ENCODE results near the gene CARD19.

DNA sequence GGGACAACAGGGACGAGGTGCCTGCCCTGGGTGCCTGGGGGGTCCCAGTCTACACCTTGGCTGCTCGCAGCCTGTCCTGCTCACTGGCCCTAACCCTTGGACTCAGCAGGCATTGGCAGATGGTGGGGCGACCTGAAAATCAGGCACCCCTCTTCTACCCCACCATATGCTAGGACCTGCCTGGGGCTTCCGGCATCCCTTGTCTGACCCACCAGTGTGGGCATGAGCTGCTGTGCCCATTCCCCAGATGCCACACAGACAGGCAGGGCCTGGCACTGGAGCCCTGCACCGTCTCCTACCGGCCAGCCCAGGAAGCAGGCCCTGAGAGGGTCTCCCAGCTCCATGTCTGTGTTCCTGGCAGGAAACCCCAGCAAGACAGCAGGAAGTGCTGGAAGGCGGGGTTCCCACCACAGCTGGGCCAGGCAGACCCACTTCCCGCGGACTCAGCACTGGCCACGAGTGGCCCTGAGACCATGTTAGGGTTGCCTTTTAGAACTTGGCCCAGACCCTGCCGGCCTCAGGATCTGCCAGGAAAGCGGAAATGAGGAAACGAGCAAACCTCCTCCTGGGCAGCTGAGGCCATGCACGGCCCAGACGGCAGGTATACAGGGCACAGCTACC, 35.0 kb downstream of the CARD19 start:
- TF ChIP-seq, protein P1, sequence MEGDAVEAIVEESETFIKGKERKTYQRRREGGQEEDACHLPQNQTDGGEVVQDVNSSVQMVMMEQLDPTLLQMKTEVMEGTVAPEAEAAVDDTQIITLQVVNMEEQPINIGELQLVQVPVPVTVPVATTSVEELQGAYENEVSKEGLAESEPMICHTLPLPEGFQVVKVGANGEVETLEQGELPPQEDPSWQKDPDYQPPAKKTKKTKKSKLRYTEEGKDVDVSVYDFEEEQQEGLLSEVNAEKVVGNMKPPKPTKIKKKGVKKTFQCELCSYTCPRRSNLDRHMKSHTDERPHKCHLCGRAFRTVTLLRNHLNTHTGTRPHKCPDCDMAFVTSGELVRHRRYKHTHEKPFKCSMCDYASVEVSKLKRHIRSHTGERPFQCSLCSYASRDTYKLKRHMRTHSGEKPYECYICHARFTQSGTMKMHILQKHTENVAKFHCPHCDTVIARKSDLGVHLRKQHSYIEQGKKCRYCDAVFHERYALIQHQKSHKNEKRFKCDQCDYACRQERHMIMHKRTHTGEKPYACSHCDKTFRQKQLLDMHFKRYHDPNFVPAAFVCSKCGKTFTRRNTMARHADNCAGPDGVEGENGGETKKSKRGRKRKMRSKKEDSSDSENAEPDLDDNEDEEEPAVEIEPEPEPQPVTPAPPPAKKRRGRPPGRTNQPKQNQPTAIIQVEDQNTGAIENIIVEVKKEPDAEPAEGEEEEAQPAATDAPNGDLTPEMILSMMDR (IDR thresholded peaks at IDR 0.05): no peak
- no peak for TF ChIP-seq POLR2A (IDR thresholded peaks at IDR 0.05)

All from Peyer's patch (tissue), 4 donors.